Heart left ventricle (tissue), 16 donors: ENCODE results near the gene SULT1E1. TPM values are rescaled to one million over a fixed set of nuclear protein-coding genes. Genes with fewer than 3 reads are reported as not detected.

Source experiments
- ATAC-seq, 4 donors: fragments of 200-7000 bp; cut with Tn5 transposase; one replicate each; pipeline ENCODE4 v1.9.1; 2020 to 2022; ENCODE audit warnings: moderate library complexity in 4 of 4, mild to moderate bottlenecking in 3 of 4, moderate number of reproducible peaks in 1 of 4
- DNase-seq, 5 donors: peaks; one replicate each; pipeline ENCODE4 v3.0.0-alpha.2; 2020
- H3K27ac ChIP-seq, 12 donors: fragments of 200-600 bp; sonication (generic) in 4 of 12; one replicate each; pipeline versions ENCODE4 v1.5.0 to v1.8.0; 2016 to 2022; ENCODE audit warnings: mild to moderate bottlenecking in 2 of 12
- H3K27me3 ChIP-seq, 9 donors: fragments of 200-600 bp; sonication (generic) in 2 of 9; one replicate each; pipeline versions ENCODE4 v1.5.1 to v1.8.0; 2016 to 2022; ENCODE audit warnings: mild to moderate bottlenecking in 3 of 9
- H3K36me3 ChIP-seq, 9 donors: fragments of 200-600 bp; sonication (generic) in 2 of 9; one replicate each; pipeline versions ENCODE4 v1.5.0 to v1.8.0; 2018 to 2022; ENCODE audit warnings: mild to moderate bottlenecking in 2 of 9
- H3K4me1 ChIP-seq, 12 donors: fragments of 200-600 bp; sonication (generic) in 4 of 12; one replicate each; pipeline versions ENCODE4 v1.5.0 to v1.8.0; 2016 to 2022; ENCODE audit warnings: mild to moderate bottlenecking in 3 of 12
- H3K4me3 ChIP-seq, 12 donors: fragments of 200-600 bp; sonication (generic) in 4 of 12; one replicate each; pipeline versions ENCODE4 v1.5.0 to v1.8.0; 2017 to 2022; ENCODE audit warnings: mild to moderate bottlenecking in 9 of 12, moderate library complexity in 4 of 12
- H3K9me3 ChIP-seq, 12 donors: fragments of 200-600 bp; sonication (generic) in 4 of 12; one replicate each; pipeline versions ENCODE4 v1.5.0 to v1.8.0; 2016 to 2022; ENCODE audit warnings: mild to moderate bottlenecking in 1 of 12
- POLR2A ChIP-seq, 2 donors: fragments of 450-650 bp; IDR thresholded peaks; one replicate each; pipeline ENCODE4 v1.6.1; 2017; ENCODE audit warnings: antibody characterized with exemption in 2 of 2, mild to moderate bottlenecking in 2 of 2, moderate library complexity in 2 of 2
- WGBS, 4 donors: extraction: QIAGEN DNeasy Blood & Tissue Kit in 2 of 4; methylation state at CpG; one replicate each; pipeline versions ENCODE4 v1.1.5 to v1.1.7; 2013 to 2018; 5-methylcytosine and 5-hydroxymethylcytosine counted together
- intact Hi-C, 10 donors: fragments of 100-400 bp; cut with DNase I; formaldehyde crosslinking; loops; one replicate each; pipeline versions ENCODE4 v1.11.1 to v1.14.2; 2022
- polyA plus RNA-seq, 2 donors: library from polyadenylated mRNA; stranded (reverse); fragments of 200-250 nt; gene quantifications; one replicate each; pipeline ENCODE4 v1.2.3, GENCODE V29; 2013
- total RNA-seq, 9 donors: library from RNA; depleted of rRNA in 2 of 9; stranded (reverse); fragments of >200 nt in 2 of 9; fragmentation: NEBNext Ultra II Directional in 3 of 9; extraction: Animal tissue kit (Norgen Biotek cat#: 25700) in 3 of 9; gene quantifications; one replicate each; pipeline versions ENCODE4 v1.1.0 to v1.2.4, GENCODE V29; 2016 to 2023
- TF ChIP-seq, protein P1 (sequence below), 12 donors: fragments of 200-600 bp; sonication (generic) in 4 of 12; IDR thresholded peaks; one replicate each; pipeline versions ENCODE4 v1.5.0 to v1.8.0; 2018 to 2022; ENCODE audit warnings: antibody characterized with exemption in 12 of 12, mild to moderate bottlenecking in 5 of 12
- donor health status: ischemic (EF 13 %, LVEDD 7.1; RV severe dilation, severe dysfunction).
- donor health status: healthy with polysubstance abuse.
- donor health status: DM: no; HTN: yes; CAD: no.
- donor health status: DM: no; HTN: no; CAD: no.
- donor health status: ischemic (EF 25% LVEDD 6.9; RV normal size, moderate dysfunction).
- donor health status: ischemic (EF 25% LVEDD 5.7; RV mildly dilated, moderate dysfunction).
- donor health status: healthy.
- donor health status: DM: yes; HTN: yes; CAD: no.
- donor health status: ischemic (EF 35%, LVEDD 5.7; RV mildly dilated, moderate dysfunction).
- donor health status: nonischemic (EF 11% LVEDD 7.7; RV severe dilation, severe dysfunction).
- donor health status: DM: yes; HTN: yes; CAD: no.
- donor health status: PGD.
- donor health status: ischemic (EF 29% LVEDD 5.4; RV normal size, mild dysfunction).
- donor health status: nonischemic (EF 23%, LVEDD 6.1; RV moderate dilation, normal function).

The SULT1E1 gene
- total and polyA plus RNA-seq, 11 donors = not detected

DNA sequence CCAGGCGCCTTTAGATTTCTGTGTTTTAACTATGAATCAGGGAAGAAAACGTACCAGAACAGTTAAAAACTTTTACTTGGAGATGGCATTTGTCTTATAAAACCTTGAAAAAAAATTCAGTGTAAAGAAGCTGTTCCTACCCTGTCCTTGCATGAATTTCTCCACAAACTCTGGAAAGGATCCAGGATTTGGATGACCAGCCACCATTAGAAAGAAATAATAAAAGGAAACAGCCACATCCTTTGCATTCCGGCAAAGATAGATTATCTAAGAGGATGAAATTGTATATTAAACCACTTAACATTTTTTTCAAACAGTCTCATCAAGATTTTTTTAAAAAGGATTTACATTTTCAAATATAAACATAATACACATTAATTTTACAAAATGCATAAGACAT lies 10.6 kb downstream of the SULT1E1 start:
- peaks cover 0 to 5% (median 0%) of the 10 kb centered on the region in 12 donors for H3K9me3 ChIP-seq
- WGBS, 4 donors = 50 to 62% (median 56%) methylated on average over 3 of the region's 3 CpGs
- DNase-seq = no peak
- no peak overlapping the region for H3K4me3 ChIP-seq
- no peak for ATAC-seq
- no peaks in the 10 kb centered on the region for H3K27me3 ChIP-seq
- intact Hi-C loops = no loop called here
- TF ChIP-seq, protein P1, sequence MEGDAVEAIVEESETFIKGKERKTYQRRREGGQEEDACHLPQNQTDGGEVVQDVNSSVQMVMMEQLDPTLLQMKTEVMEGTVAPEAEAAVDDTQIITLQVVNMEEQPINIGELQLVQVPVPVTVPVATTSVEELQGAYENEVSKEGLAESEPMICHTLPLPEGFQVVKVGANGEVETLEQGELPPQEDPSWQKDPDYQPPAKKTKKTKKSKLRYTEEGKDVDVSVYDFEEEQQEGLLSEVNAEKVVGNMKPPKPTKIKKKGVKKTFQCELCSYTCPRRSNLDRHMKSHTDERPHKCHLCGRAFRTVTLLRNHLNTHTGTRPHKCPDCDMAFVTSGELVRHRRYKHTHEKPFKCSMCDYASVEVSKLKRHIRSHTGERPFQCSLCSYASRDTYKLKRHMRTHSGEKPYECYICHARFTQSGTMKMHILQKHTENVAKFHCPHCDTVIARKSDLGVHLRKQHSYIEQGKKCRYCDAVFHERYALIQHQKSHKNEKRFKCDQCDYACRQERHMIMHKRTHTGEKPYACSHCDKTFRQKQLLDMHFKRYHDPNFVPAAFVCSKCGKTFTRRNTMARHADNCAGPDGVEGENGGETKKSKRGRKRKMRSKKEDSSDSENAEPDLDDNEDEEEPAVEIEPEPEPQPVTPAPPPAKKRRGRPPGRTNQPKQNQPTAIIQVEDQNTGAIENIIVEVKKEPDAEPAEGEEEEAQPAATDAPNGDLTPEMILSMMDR (IDR thresholded peaks at IDR 0.05) = no peak
- no peak for TF ChIP-seq POLR2A (IDR thresholded peaks at IDR 0.05)
- no peaks in the 10 kb centered on the region for H3K36me3 ChIP-seq
- no peaks in the 10 kb centered on the region for H3K4me1 ChIP-seq
- no peak overlapping the region for H3K27ac ChIP-seq

DNA sequence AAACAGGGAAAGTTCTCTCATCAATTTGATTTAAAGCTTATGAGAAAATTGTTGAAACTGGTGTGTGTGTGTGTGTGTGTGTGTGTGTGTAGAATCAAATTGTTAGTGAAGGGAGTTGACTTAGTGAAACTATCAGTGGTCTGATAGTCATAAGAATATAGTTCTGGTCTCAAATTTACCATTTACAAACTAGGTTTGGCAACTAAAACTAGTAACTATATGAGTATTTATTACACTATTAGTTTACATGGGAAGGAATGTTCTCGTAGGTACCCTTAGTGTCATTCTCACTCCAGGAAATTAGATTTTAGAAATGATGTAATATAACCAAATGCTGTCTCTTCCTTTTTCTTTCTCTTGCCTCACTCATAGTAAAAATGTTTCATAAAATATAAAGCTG lies 11.9 kb downstream of the SULT1E1 start:
- Histone ChIP-seq H3K27me3 (no peaks in the 10 kb centered on the region), H3K27ac (no peak overlapping the region), H3K4me1 (no peaks in the 10 kb centered on the region), H3K36me3 (no peaks in the 10 kb centered on the region), H3K4me3 (no peak overlapping the region), H3K9me3 (peaks cover 0 to 5% (median 0%) of the 10 kb centered on the region in 12 donors)
- WGBS, 4 donors = 62 to 84% (median 69%) methylated on average over 1 of the region's 1 CpG
- ATAC-seq (no peak), DNase-seq (no peak)
- intact Hi-C loops = no loop called here
- TF ChIP-seq POLR2A (IDR thresholded peaks at IDR 0.05) = no peak
- TF ChIP-seq, protein P1 (IDR thresholded peaks at IDR 0.05) = no peak

DNA sequence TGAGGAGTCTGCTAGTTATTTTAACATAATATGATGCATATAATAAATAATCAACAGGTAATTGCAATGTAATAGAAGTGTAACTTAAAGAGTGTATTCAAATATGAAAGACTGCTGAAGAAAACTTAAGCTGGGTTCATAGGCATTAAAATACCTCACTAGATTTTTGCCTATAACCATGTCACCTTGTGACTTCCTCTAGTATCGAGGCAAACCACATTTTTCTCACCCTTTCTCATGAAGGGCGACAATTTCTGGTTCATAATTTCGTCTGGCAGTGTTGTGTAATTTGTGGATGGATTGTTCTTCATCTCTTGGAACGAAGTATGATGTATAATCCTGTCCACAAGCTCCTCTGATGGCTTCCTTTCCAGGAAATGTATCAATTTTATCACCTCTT lies 16.0 kb downstream of the SULT1E1 start:
- Histone ChIP-seq H3K27ac (no peak overlapping the region), H3K36me3 (no peaks in the 10 kb centered on the region), H3K4me3 (no peak overlapping the region), H3K4me1 (no peaks in the 10 kb centered on the region), H3K9me3 (no peaks in the 10 kb centered on the region), H3K27me3 (no peaks in the 10 kb centered on the region)
- no peak for TF ChIP-seq POLR2A (IDR thresholded peaks at IDR 0.05)
- TF ChIP-seq, protein P1 (IDR thresholded peaks at IDR 0.05) = no peak
- 53 to 62% (median 54%) methylated on average over 4 of the region's 4 CpGs for WGBS, 4 donors
- intact Hi-C loops = no loop called here
- no peak for ATAC-seq
- no peak for DNase-seq

DNA sequence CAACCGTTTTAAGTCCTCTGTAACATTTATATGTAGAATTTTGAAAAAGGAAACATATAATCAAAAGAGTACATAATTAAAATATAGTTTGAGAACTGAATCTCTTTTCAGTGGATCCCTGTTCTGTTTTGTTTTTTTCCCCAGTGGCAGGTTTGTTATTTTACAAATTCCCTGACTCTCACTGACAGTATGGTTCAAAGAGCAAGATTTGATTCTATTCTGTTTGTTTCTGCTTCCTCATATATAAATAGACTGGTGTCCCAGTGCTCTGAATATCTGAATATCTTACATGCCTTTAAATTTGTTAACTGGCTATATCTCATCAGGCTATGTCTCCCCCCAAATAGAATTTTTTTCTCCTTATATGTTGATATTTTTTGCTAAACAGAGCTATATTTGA lies 16.6 kb downstream of the SULT1E1 start:
- no peak for TF ChIP-seq POLR2A (IDR thresholded peaks at IDR 0.05)
- TF ChIP-seq, protein P1 (IDR thresholded peaks at IDR 0.05) = no peak
- Histone ChIP-seq H3K4me3 (no peak overlapping the region), H3K4me1 (no peaks in the 10 kb centered on the region), H3K36me3 (no peaks in the 10 kb centered on the region), H3K27me3 (no peaks in the 10 kb centered on the region), H3K27ac (no peak overlapping the region), H3K9me3 (no peaks in the 10 kb centered on the region)
- 0% methylated on average over 1 of the region's 1 CpG for WGBS, 4 donors
- intact Hi-C loops = no loop called here
- no peak for DNase-seq
- ATAC-seq = no peak
